Activated naive CD8-positive, alpha-beta T cell treated with anti-CD3 and anti-CD28 coated beads, Interleukin-2, amount 10 ng/mL, durations not matched to agents 7 days and 5 days (primary cell): ENCODE data around the gene MYEF2. TPM values are rescaled to one million over a fixed set of nuclear protein-coding genes. Genes with fewer than 3 reads are reported as not detected.
A peak's percentile ranks its signal among the peaks of the same experiment; 100 is the strongest.

Experiments used
- ATAC-seq: fragments of 150-1000 bp; cut with Tn5 transposase; one replicate; pipeline ENCODE4 v1.10.0; 2021; ENCODE audit warnings: low read depth, moderate library complexity
- POLR2A ChIA-PET: fragments of 350-600 bp; sonication (Branson Sonifier 250); formaldehyde crosslinking; loops from one replicate; lab custom pipeline; 2021; ENCODE audit warnings: antibody characterized with exemption; lab: Charles Lee
- DNase-seq: peaks from one replicate; pipeline ENCODE4 v3.0.0; 2021
- H3K27ac Mint-ChIP-seq: one replicate; pipeline ENCODE4 v1.8.0; 2022; ENCODE audit warnings: mild to moderate bottlenecking, mixed read lengths
- H3K27me3 Mint-ChIP-seq: one replicate; pipeline ENCODE4 v1.8.0; 2022; ENCODE audit warnings: mild to moderate bottlenecking, moderate library complexity, mixed read lengths
- H3K36me3 Mint-ChIP-seq: one replicate; pipeline ENCODE4 v1.8.0; 2021; ENCODE audit warnings: mild to moderate bottlenecking, mixed read lengths
- H3K4me1 Mint-ChIP-seq: one replicate; pipeline ENCODE4 v1.8.0; 2021; ENCODE audit warnings: mixed read lengths
- H3K4me3 Mint-ChIP-seq: one replicate; pipeline ENCODE4 v1.8.0; 2022; ENCODE audit warnings: mild to moderate bottlenecking, moderate library complexity, mixed read lengths
- H3K9me3 Mint-ChIP-seq: one replicate; pipeline ENCODE4 v1.8.0; 2021; ENCODE audit warnings: mixed read lengths
- total RNA-seq, 2 experiments: library from RNA; stranded (reverse); gene quantifications; one replicate each; pipeline ENCODE4 v1.2.3, GENCODE V29; 2021

The MYEF2 gene
- total RNA-seq, 2 experiments from 2014 or later: 34.5 to 36.5 TPM

GRCh38 chr15:48177383-48177765 lies 721 bp downstream of the MYEF2 start:
- peaks cover 14% of the 10 kb centered on the region for H3K36me3 Mint-ChIP-seq
- DNase-seq: no peak
- peak; percentile 58 for ATAC-seq

GRCh38 chr15:48176957-48177356 lies 1.1 kb downstream of the MYEF2 start:
- no peak overlapping the region for H3K27ac Mint-ChIP-seq
- no peak for DNase-seq
- POLR2A ChIA-PET: interaction anchor here (1.0 to 1.3 kb wide), 3 partner anchors 10 to 154 kb away, joined by 3 to 4 read pairs (median 3); no protein-coding TSS in a partner anchor

More at GRCh38 chr15:48177383-48177765, 721 bp downstream of the MYEF2 start:
- peaks cover 21% of the 10 kb centered on the region for H3K4me1 Mint-ChIP-seq
- POLR2A ChIA-PET: interaction anchor here (1.0 to 1.6 kb wide), 4 partner anchors 10 to 155 kb away, joined by 3 to 9 read pairs (median 4); partner anchors contain the start of gene DUT
- H3K27me3 Mint-ChIP-seq: peaks cover 9% of the 10 kb centered on the region
- H3K27ac Mint-ChIP-seq: peak overlapping the region; percentile 80
- peak overlapping the region; percentile 91 for H3K4me3 Mint-ChIP-seq
- peaks cover 7% of the 10 kb centered on the region for H3K9me3 Mint-ChIP-seq

GRCh38 chr15:48176112-48176511 lies 2.0 kb downstream of the MYEF2 start:
- no peak overlapping the region for H3K27ac Mint-ChIP-seq
- ATAC-seq (no peak), DNase-seq (no peak)
- POLR2A ChIA-PET: no interaction called here
- peaks cover 6% of the 10 kb centered on the region for H3K9me3 Mint-ChIP-seq
- H3K4me3 Mint-ChIP-seq: no peak overlapping the region
- H3K36me3 Mint-ChIP-seq: peaks cover 20% of the 10 kb centered on the region
- peaks cover 21% of the 10 kb centered on the region for H3K4me1 Mint-ChIP-seq
- H3K27me3 Mint-ChIP-seq: peaks cover 5% of the 10 kb centered on the region

More at GRCh38 chr15:48176957-48177356, 1.1 kb downstream of the MYEF2 start:
- Mint-ChIP-seq H3K27me3 (peaks cover 8% of the 10 kb centered on the region), H3K36me3 (peaks cover 18% of the 10 kb centered on the region), H3K4me1 (peaks cover 21% of the 10 kb centered on the region), H3K9me3 (peaks cover 6% of the 10 kb centered on the region), H3K4me3 (peak overlapping the region; percentile 91)
- ATAC-seq: no peak

GRCh38 chr15:48175126-48175525 lies 3.0 kb downstream of the MYEF2 start:
- Mint-ChIP-seq H3K27ac (no peak overlapping the region), H3K27me3 (no peaks in the 10 kb centered on the region), H3K4me1 (peaks cover 21% of the 10 kb centered on the region), H3K9me3 (peaks cover 6% of the 10 kb centered on the region), H3K4me3 (no peak overlapping the region), H3K36me3 (peaks cover 20% of the 10 kb centered on the region)
- ATAC-seq: no peak
- DNase-seq: no peak
- POLR2A ChIA-PET: no interaction called here

GRCh38 chr15:48170981-48171380 lies 7.1 kb downstream of the MYEF2 start:
- ATAC-seq: no peak
- H3K36me3 Mint-ChIP-seq: peaks cover 37% of the 10 kb centered on the region
- POLR2A ChIA-PET: no interaction called here

GRCh38 chr15:48168616-48169015 lies 9.5 kb downstream of the MYEF2 start:
- H3K9me3 Mint-ChIP-seq: peaks cover 3% of the 10 kb centered on the region
- H3K4me3 Mint-ChIP-seq: no peak overlapping the region
- H3K4me1 Mint-ChIP-seq: peaks cover 3% of the 10 kb centered on the region
- H3K27ac Mint-ChIP-seq: no peak overlapping the region
- ATAC-seq: no peak
- peaks cover 25% of the 10 kb centered on the region for H3K36me3 Mint-ChIP-seq
- POLR2A ChIA-PET: no interaction called here
- no peak for DNase-seq
- H3K27me3 Mint-ChIP-seq: no peaks in the 10 kb centered on the region

More at GRCh38 chr15:48170981-48171380, 7.1 kb downstream of the MYEF2 start:
- H3K27me3 Mint-ChIP-seq: no peaks in the 10 kb centered on the region
- no peak overlapping the region for H3K27ac Mint-ChIP-seq
- peaks cover 11% of the 10 kb centered on the region for H3K4me1 Mint-ChIP-seq
- peaks cover 6% of the 10 kb centered on the region for H3K9me3 Mint-ChIP-seq
- no peak for DNase-seq
- H3K4me3 Mint-ChIP-seq: no peak overlapping the region

GRCh38 chr15:48153526-48153925 lies 24.6 kb downstream of the MYEF2 start:
- Mint-ChIP-seq H3K4me3 (no peak overlapping the region), H3K36me3 (peaks cover 24% of the 10 kb centered on the region), H3K4me1 (no peaks in the 10 kb centered on the region), H3K27ac (no peak overlapping the region), H3K27me3 (no peaks in the 10 kb centered on the region), H3K9me3 (no peaks in the 10 kb centered on the region)
- DNase-seq (no peak), ATAC-seq (no peak)
- POLR2A ChIA-PET: no interaction called here

GRCh38 chr15:48149858-48150257 lies 28.2 kb downstream of the MYEF2 start:
- POLR2A ChIA-PET: no interaction called here
- H3K4me1 Mint-ChIP-seq: peaks cover 2% of the 10 kb centered on the region
- no peaks in the 10 kb centered on the region for H3K9me3 Mint-ChIP-seq
- H3K27ac Mint-ChIP-seq: no peak overlapping the region
- no peak for DNase-seq
- no peak for ATAC-seq
- peaks cover 24% of the 10 kb centered on the region for H3K36me3 Mint-ChIP-seq
- H3K4me3 Mint-ChIP-seq: no peak overlapping the region
- H3K27me3 Mint-ChIP-seq: no peaks in the 10 kb centered on the region

GRCh38 chr15:48147358-48147757 lies 30.7 kb downstream of the MYEF2 start:
- ATAC-seq: no peak
- Mint-ChIP-seq H3K9me3 (no peaks in the 10 kb centered on the region), H3K27me3 (no peaks in the 10 kb centered on the region), H3K27ac (no peak overlapping the region), H3K4me3 (no peak overlapping the region), H3K36me3 (peaks cover 31% of the 10 kb centered on the region), H3K4me1 (peaks cover 6% of the 10 kb centered on the region)
- no peak for DNase-seq
- POLR2A ChIA-PET: no interaction called here

- no peaks in the 10 kb centered on the region for H3K27me3 Mint-ChIP-seq
- H3K9me3 Mint-ChIP-seq: no peaks in the 10 kb centered on the region
- H3K27ac Mint-ChIP-seq: no peak overlapping the region
- POLR2A ChIA-PET: no interaction called here
- H3K4me1 Mint-ChIP-seq: peaks cover 6% of the 10 kb centered on the region
- DNase-seq (no peak), ATAC-seq (no peak)
- no peak overlapping the region for H3K4me3 Mint-ChIP-seq
- peaks cover 25% of the 10 kb centered on the region for H3K36me3 Mint-ChIP-seq
These were observed 32.2 kb downstream of the MYEF2 start for GRCh38 chr15:48145923-48146322.

- no peak for DNase-seq
These were observed 33.2 kb downstream of the MYEF2 start for GRCh38 chr15:48144889-48145288.

GRCh38 chr15:48143856-48144255 lies 34.2 kb downstream of the MYEF2 start:
- H3K4me3 Mint-ChIP-seq: no peak overlapping the region
- H3K27ac Mint-ChIP-seq: no peak overlapping the region

More at GRCh38 chr15:48144889-48145288, 33.2 kb downstream of the MYEF2 start:
- H3K4me1 Mint-ChIP-seq: peaks cover 6% of the 10 kb centered on the region
- POLR2A ChIA-PET: no interaction called here
- no peaks in the 10 kb centered on the region for H3K27me3 Mint-ChIP-seq
- H3K27ac Mint-ChIP-seq: no peak overlapping the region
- H3K36me3 Mint-ChIP-seq: peaks cover 23% of the 10 kb centered on the region
- no peak for ATAC-seq
- no peaks in the 10 kb centered on the region for H3K9me3 Mint-ChIP-seq
- H3K4me3 Mint-ChIP-seq: no peak overlapping the region

GRCh38 chr15:48132874-48133273 lies 45.2 kb downstream of the MYEF2 start:
- DNase-seq (no peak), ATAC-seq (no peak)
- Mint-ChIP-seq H3K4me3 (no peak overlapping the region), H3K4me1 (no peaks in the 10 kb centered on the region), H3K27me3 (peaks cover 4% of the 10 kb centered on the region), H3K27ac (no peak overlapping the region), H3K9me3 (no peaks in the 10 kb centered on the region), H3K36me3 (peaks cover 4% of the 10 kb centered on the region)
- POLR2A ChIA-PET: no interaction called here

More at GRCh38 chr15:48143856-48144255, 34.2 kb downstream of the MYEF2 start:
- H3K9me3 Mint-ChIP-seq: no peaks in the 10 kb centered on the region
- DNase-seq (no peak), ATAC-seq (no peak)
- POLR2A ChIA-PET: no interaction called here
- no peaks in the 10 kb centered on the region for H3K27me3 Mint-ChIP-seq
- peaks cover 20% of the 10 kb centered on the region for H3K36me3 Mint-ChIP-seq
- peaks cover 6% of the 10 kb centered on the region for H3K4me1 Mint-ChIP-seq

- DNase-seq: no peak
- POLR2A ChIA-PET: no interaction called here
- H3K27ac Mint-ChIP-seq: no peak overlapping the region
- H3K4me3 Mint-ChIP-seq: no peak overlapping the region
- no peak for ATAC-seq
- H3K4me1 Mint-ChIP-seq: no peaks in the 10 kb centered on the region
- H3K36me3 Mint-ChIP-seq: no peaks in the 10 kb centered on the region
- H3K27me3 Mint-ChIP-seq: peaks cover 6% of the 10 kb centered on the region
- no peaks in the 10 kb centered on the region for H3K9me3 Mint-ChIP-seq
These were observed 46.8 kb downstream of the MYEF2 start for GRCh38 chr15:48131324-48131723.
